H9 (cell line): ENCODE data around the gene NKG7. TPM values are rescaled to one million over a fixed set of nuclear protein-coding genes. Genes with fewer than 3 reads are reported as not detected.
"Not testable (repeated sequence)": the region's sequence is repeated elsewhere in the genome, so short reads cannot be mapped to it uniquely, and the experiment has no call there.

Experiments used
- DNase-seq: peaks from one replicate; pipeline ENCODE4 v3.0.0-alpha.2; 2017
- H2AFZ ChIP-seq: one replicate; pipeline ENCODE4 v1.6.1; 2013; ENCODE audit warnings: mild to moderate bottlenecking, low read length, control low read depth, moderate library complexity
- H2AK5ac ChIP-seq: 2 replicates; pipeline ENCODE4 v1.6.1; 2013; ENCODE audit warnings: low read length, control low read depth, mixed read lengths; ENCODE audit not compliant: insufficient read length
- H2BK120ac ChIP-seq: one replicate; pipeline ENCODE4 v1.6.1; 2013; ENCODE audit warnings: low read depth, mild to moderate bottlenecking, low read length, control low read depth, inconsistent platforms; ENCODE audit not compliant: poor library complexity, severe bottlenecking
- H2BK12ac ChIP-seq: 2 replicates; pipeline ENCODE4 v1.6.1; 2013; ENCODE audit warnings: low read length, control low read depth, mixed read lengths, low read depth; ENCODE audit not compliant: insufficient read length
- H2BK15ac ChIP-seq: 2 replicates; pipeline ENCODE4 v1.6.1; 2013; ENCODE audit warnings: low read depth, low read length, control low read depth
- H2BK20ac ChIP-seq: one replicate; pipeline ENCODE4 v1.6.1; 2013; ENCODE audit warnings: low read depth, mild to moderate bottlenecking, low read length, control low read depth, inconsistent platforms; ENCODE audit not compliant: poor library complexity, severe bottlenecking
- H2BK5ac ChIP-seq: 2 replicates; pipeline ENCODE4 v1.6.1; 2013; ENCODE audit warnings: low read length, control low read depth, mixed read lengths; ENCODE audit not compliant: insufficient read length
- H3K14ac ChIP-seq: 2 replicates; pipeline ENCODE4 v1.6.1; 2013; ENCODE audit warnings: low read length, control low read depth; ENCODE audit not compliant: insufficient read depth
- H3K18ac ChIP-seq: 2 replicates; pipeline ENCODE4 v1.6.1; 2013; ENCODE audit warnings: low read depth, mild to moderate bottlenecking, mixed read lengths, low read length, control low read depth; ENCODE audit not compliant: insufficient read length
- H3K23ac ChIP-seq: 2 replicates; pipeline ENCODE4 v1.6.1; 2013; ENCODE audit warnings: low read length, control low read depth, mixed read lengths, low read depth; ENCODE audit not compliant: insufficient read length
- H3K23me2 ChIP-seq: 2 replicates; pipeline ENCODE4 v1.6.1; 2013; ENCODE audit warnings: low read depth, mild to moderate bottlenecking, mixed read lengths, low read length, control low read depth; ENCODE audit not compliant: insufficient read length, poor library complexity, severe bottlenecking
- H3K27ac ChIP-seq: 2 replicates; pipeline ENCODE4 v1.5.1; 2013; ENCODE audit warnings: low read length, control low read depth, mixed read lengths, low read depth; ENCODE audit not compliant: insufficient read length
- H3K27me3 ChIP-seq: 2 replicates; pipeline ENCODE4 v1.6.1; 2013; ENCODE audit warnings: low read length, control low read depth, inconsistent platforms; ENCODE audit not compliant: insufficient read depth
- H3K4ac ChIP-seq: 2 replicates; pipeline ENCODE4 v1.6.1; 2013; ENCODE audit warnings: low read depth, mild to moderate bottlenecking, control low read depth, inconsistent platforms, low read length, moderate library complexity
- H3K4me1 ChIP-seq: 2 replicates; pipeline ENCODE4 v1.6.1; 2013; ENCODE audit warnings: low read length, control low read depth, inconsistent platforms; ENCODE audit not compliant: insufficient read depth
- H3K4me2 ChIP-seq: 2 replicates; pipeline ENCODE4 v1.6.1; 2013; ENCODE audit warnings: low read length, control low read depth, mixed read lengths; ENCODE audit not compliant: insufficient read length, insufficient read depth
- H3K56ac ChIP-seq: 2 replicates; pipeline ENCODE4 v1.6.1; 2013; ENCODE audit warnings: low read depth, mild to moderate bottlenecking, mixed read lengths, low read length, control low read depth; ENCODE audit not compliant: insufficient read length
- H3K79me1 ChIP-seq: 2 replicates; pipeline ENCODE4 v1.6.1; 2013; ENCODE audit warnings: low read depth, mild to moderate bottlenecking, moderate library complexity, low read length, control low read depth, inconsistent platforms; ENCODE audit not compliant: insufficient read depth, poor library complexity, severe bottlenecking
- H3K79me2 ChIP-seq: 2 replicates; pipeline ENCODE4 v1.6.1; 2013; ENCODE audit warnings: low read length, control low read depth, inconsistent platforms; ENCODE audit not compliant: insufficient read depth
- H3K9ac ChIP-seq: 2 replicates; pipeline ENCODE4 v1.6.1; 2013; ENCODE audit warnings: low read length, control low read depth, mixed read lengths; ENCODE audit not compliant: insufficient read length; ENCODE audit errors: extremely low read depth
- H3K9me3 ChIP-seq: one replicate; pipeline ENCODE4 v1.6.1; 2013; ENCODE audit warnings: low read depth, low read length, inconsistent platforms; ENCODE audit not compliant: control insufficient read depth
- H3T11ph ChIP-seq: one replicate; pipeline ENCODE4 v1.6.1; 2013; ENCODE audit warnings: mild to moderate bottlenecking, low read length, control low read depth, inconsistent platforms
- H4K20me1 ChIP-seq: one replicate; pipeline ENCODE4 v1.6.1; 2013; ENCODE audit not compliant: control insufficient read depth, insufficient read length, insufficient read depth
- H4K5ac ChIP-seq: 2 replicates; pipeline ENCODE4 v1.6.1; 2013; ENCODE audit warnings: low read depth, mild to moderate bottlenecking, mixed read lengths, low read length, control low read depth; ENCODE audit not compliant: insufficient read length
- H4K8ac ChIP-seq: replicated peaks from 2 replicates; pipeline ENCODE4 v1.6.1; 2013; ENCODE audit warnings: low read length, control low read depth, mixed read lengths, low read depth; ENCODE audit not compliant: insufficient read length
- H4K91ac ChIP-seq: 2 replicates; pipeline ENCODE4 v1.6.1; 2013; ENCODE audit warnings: low read depth, mild to moderate bottlenecking, moderate library complexity, mixed read lengths, low read length, control low read depth; ENCODE audit not compliant: insufficient read length
- H3K27ac Mint-ChIP-seq, 3 experiments: 2 replicates in 2 of 3; 3 replicates in 1 of 3; pipeline ENCODE4 v1.8.0; 2020 to 2021; ENCODE audit warnings: mixed read lengths in 3 of 3, mild to moderate bottlenecking in 1 of 3, moderate library complexity in 1 of 3
- H3K27me3 Mint-ChIP-seq: 2 replicates; pipeline ENCODE4 v1.8.0; 2021; ENCODE audit warnings: low read depth, mild to moderate bottlenecking, moderate library complexity, mixed read lengths
- H3K36me3 Mint-ChIP-seq, 3 experiments: 2 replicates in 2 of 3; 3 replicates in 1 of 3; pipeline ENCODE4 v1.8.0; 2020 to 2021; ENCODE audit warnings: low read depth in 3 of 3, mixed read lengths in 3 of 3; ENCODE audit not compliant: insufficient read depth in 1 of 3
- H3K4me1 Mint-ChIP-seq, 2 experiments: 2 replicates each; pipeline ENCODE4 v1.8.0; 2020; ENCODE audit warnings: mixed read lengths in 2 of 2
- H3K4me3 Mint-ChIP-seq, 2 experiments: 2 replicates in 1 of 2; 3 replicates in 1 of 2; pipeline ENCODE4 v1.8.0; 2020 to 2021; ENCODE audit warnings: mild to moderate bottlenecking in 2 of 2, mixed read lengths in 2 of 2, moderate library complexity in 1 of 2
- H3K9me3 Mint-ChIP-seq, 2 experiments: 2 replicates in 1 of 2; 3 replicates in 1 of 2; pipeline ENCODE4 v1.8.0; 2020; ENCODE audit warnings: mild to moderate bottlenecking in 2 of 2, mixed read lengths in 2 of 2, moderate library complexity in 1 of 2
- CTCF ChIP-seq: fragments of 200-600 bp; sonication (generic); conservative IDR thresholded peaks from 3 replicates; pipeline ENCODE4 v1.8.0; 2021; ENCODE audit warnings: antibody characterized with exemption, mild to moderate bottlenecking
- WGBS: extraction: QIAGEN DNeasy Blood & Tissue Kit; methylation state at CpG from one replicate; pipeline ENCODE4 v1.1.7; 2013; ENCODE audit warnings: missing lambda C conversion rate, low lambda C conversion rate, mixed read lengths; ENCODE audit not compliant: insufficient read length; ENCODE audit errors: extremely low coverage; 5-methylcytosine and 5-hydroxymethylcytosine counted together
- total RNA-seq: library from RNA; stranded (reverse); gene quantifications from 2 replicates; pipeline ENCODE4 v1.2.1, GENCODE V29; 2021

NKG7 gene
- total RNA-seq, 1 experiment from 2014 or later: not detected

- Mint-ChIP-seq H3K4me3 (no peak within 1 kb of the TSS), H3K9me3 (peaks cover 2% of the 10 kb centered on the region in 2 experiments; a peak in 2 of 5 replicates), H3K4me1 (peaks cover 7 to 18% of the 10 kb centered on the region in 2 experiments; a peak in 3 of 4 replicates), H3K27me3 (peaks cover 24% of the 10 kb centered on the region), H3K36me3 (peaks cover 0 to 17% (median 0%) of the 10 kb centered on the region in 3 experiments; a peak in 1 of 7 replicates), H3K27ac (peak within 1 kb of the TSS in 1 of 3 experiments; percentile 27; a peak in 1 of 7 replicates)
- Histone ChIP-seq H3K4ac (no peak within 1 kb of the TSS), H2BK20ac (no peak within 1 kb of the TSS), H3K18ac (no peak within 1 kb of the TSS), H2BK120ac (no peak within 1 kb of the TSS), H4K91ac (no peak within 1 kb of the TSS), H3K56ac (no peak within 1 kb of the TSS), H3K4me2 (no peak within 1 kb of the TSS), H3K9me3 (no peaks in the 10 kb centered on the region), H3T11ph (no peak within 1 kb of the TSS), H3K27me3 (no peaks in the 10 kb centered on the region; the same call in 1 of the 2 replicates), H3K23me2 (peaks cover 6% of the 10 kb centered on the region), H2AK5ac (no peak within 1 kb of the TSS), H4K20me1 (no peaks in the 10 kb centered on the region), H4K8ac (no peak within 1 kb of the TSS), H3K79me2 (no peaks in the 10 kb centered on the region), H3K27ac (no peak within 1 kb of the TSS), H2BK15ac (no peak within 1 kb of the TSS), H2BK5ac (no peak within 1 kb of the TSS), H3K14ac (no peak within 1 kb of the TSS), H3K4me1 (no peaks in the 10 kb centered on the region), H3K23ac (no peak within 1 kb of the TSS), H3K9ac (no peak within 1 kb of the TSS), H3K79me1 (no peaks in the 10 kb centered on the region), H2BK12ac (no peak within 1 kb of the TSS), H2AFZ (no peak within 1 kb of the TSS), H4K5ac (no peak within 1 kb of the TSS)
- DNase-seq: peak; percentile 58
- TF ChIP-seq CTCF: no peak
- WGBS: no CpG with 5 or more reads among the region's 21 CpGs
Observed at GRCh38 chr19:51417107-51417809, 44.8 kb upstream of the NKG7 start, which contains the start of gene SIGLEC10. Gene SIGLEC10 (minus strand): TSS chr19:51417642. CDS start chr19:51417581, 61 bp downstream.

GRCh38 chr19:51416422-51416821 is 44.0 kb upstream of the NKG7 start:
- not testable (repeated sequence) for H4K20me1 ChIP-seq, H4K91ac ChIP-seq, H3K27ac Mint-ChIP-seq, H3K23ac ChIP-seq, H3K27me3 ChIP-seq, H2BK120ac ChIP-seq, H3K4me3 Mint-ChIP-seq, H3K14ac ChIP-seq, H2BK12ac ChIP-seq, H3K56ac ChIP-seq, H3T11ph ChIP-seq, H3K79me1 ChIP-seq, H3K27ac ChIP-seq, H3K79me2 ChIP-seq, H3K4ac ChIP-seq, H3K4me2 ChIP-seq, H2AFZ ChIP-seq, H3K23me2 ChIP-seq, DNase-seq, H3K9ac ChIP-seq, H2BK5ac ChIP-seq, H2BK15ac ChIP-seq, H2BK20ac ChIP-seq, H3K18ac ChIP-seq, H4K5ac ChIP-seq, H3K9me3 Mint-ChIP-seq, H2AK5ac ChIP-seq, H4K8ac ChIP-seq, H3K9me3 ChIP-seq, H3K4me1 ChIP-seq
- Mint-ChIP-seq H3K36me3 (peaks cover 0 to 17% (median 1%) of the 10 kb centered on the region in 3 experiments; a peak in 2 of 7 replicates), H3K27me3 (peaks cover 16% of the 10 kb centered on the region), H3K4me1 (peaks cover 7 to 16% of the 10 kb centered on the region in 2 experiments; a peak in 3 of 4 replicates)
- WGBS: no CpG with 5 or more reads among the region's 15 CpGs
